ENCODE measurements around the gene ATP8B4. TPM values are rescaled to one million over a fixed set of nuclear protein-coding genes. Genes with fewer than 3 reads are reported as not detected.

Gene ATP8B4
- total RNA-seq, 1 donor, result 0.99 TPM

DNA sequence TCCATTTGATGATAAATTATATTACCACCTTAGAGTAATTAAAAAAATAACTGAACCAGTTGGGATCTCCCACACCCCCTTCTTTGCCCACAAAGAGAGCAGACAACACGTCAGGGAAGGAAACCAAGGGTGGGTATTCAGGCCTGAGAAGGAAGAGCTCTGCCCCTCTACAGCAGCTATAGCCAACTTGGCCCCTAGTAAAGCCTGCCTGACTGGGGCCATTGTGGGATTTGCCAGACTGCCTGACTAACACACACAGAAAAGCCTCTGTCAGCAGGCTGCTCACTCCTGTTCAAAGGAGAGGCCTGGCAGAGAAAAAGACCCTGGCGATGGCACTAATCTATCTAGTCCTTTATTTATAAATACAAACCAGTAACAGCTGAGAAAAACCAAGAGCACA lies 41.4 kb downstream of the ATP8B4 start:
- no peak for DNase-seq (ENCODE audit: low read depth)
- H3K4me3 ChIP-seq (ENCODE audit: low read depth, low read length), result no peak overlapping the region
- TF ChIP-seq, protein P1, sequence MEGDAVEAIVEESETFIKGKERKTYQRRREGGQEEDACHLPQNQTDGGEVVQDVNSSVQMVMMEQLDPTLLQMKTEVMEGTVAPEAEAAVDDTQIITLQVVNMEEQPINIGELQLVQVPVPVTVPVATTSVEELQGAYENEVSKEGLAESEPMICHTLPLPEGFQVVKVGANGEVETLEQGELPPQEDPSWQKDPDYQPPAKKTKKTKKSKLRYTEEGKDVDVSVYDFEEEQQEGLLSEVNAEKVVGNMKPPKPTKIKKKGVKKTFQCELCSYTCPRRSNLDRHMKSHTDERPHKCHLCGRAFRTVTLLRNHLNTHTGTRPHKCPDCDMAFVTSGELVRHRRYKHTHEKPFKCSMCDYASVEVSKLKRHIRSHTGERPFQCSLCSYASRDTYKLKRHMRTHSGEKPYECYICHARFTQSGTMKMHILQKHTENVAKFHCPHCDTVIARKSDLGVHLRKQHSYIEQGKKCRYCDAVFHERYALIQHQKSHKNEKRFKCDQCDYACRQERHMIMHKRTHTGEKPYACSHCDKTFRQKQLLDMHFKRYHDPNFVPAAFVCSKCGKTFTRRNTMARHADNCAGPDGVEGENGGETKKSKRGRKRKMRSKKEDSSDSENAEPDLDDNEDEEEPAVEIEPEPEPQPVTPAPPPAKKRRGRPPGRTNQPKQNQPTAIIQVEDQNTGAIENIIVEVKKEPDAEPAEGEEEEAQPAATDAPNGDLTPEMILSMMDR (IDR thresholded peaks at IDR 0.05; ENCODE audit: insufficient read depth, low read length), result no peak

DNA sequence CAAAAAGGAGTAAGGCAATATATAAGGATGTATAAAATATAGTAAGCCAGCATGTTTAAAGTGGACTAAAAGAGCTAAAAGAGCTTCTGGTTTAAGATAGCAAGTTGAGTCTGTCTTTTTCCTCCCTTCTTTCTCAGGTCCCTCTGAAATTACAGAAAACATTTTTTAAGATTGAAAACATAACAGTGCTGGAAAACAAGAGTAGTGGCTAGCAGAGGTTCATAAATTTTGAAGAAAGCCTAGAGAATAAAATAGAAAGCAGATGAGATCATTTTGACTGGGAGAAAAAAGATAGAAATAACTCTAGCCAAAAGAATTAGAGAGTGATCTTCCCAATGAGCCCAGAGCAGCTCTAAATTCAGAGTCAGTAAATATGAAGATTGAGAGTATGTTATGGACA lies 41.9 kb downstream of the ATP8B4 start:
- TF ChIP-seq, protein P1 (IDR thresholded peaks at IDR 0.05; ENCODE audit: insufficient read depth, low read length), result no peak
- DNase-seq (ENCODE audit: low read depth), result no peak
- no peak overlapping the region for H3K4me3 ChIP-seq (ENCODE audit: low read depth, low read length)

DNA sequence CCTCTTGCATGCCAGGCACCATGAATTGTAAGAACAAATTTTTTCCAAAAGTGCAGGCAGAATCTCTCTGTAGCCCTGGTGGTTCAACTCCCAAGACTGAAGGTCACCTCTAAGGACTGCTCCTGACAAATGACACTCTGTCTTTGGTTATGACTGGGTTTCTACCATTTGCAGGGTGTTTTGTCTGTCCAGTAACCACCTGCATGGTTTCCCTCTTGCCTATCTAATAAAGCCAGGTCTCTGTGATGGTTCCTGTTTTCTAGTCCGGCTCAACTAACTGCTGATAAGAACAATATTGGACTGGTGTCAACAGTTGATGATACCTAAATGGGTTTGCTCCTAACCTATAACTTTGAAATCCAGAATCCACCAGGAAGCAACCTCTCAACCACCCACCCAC lies 43.7 kb downstream of the ATP8B4 start:
- TF ChIP-seq, protein P1 (IDR thresholded peaks at IDR 0.05; ENCODE audit: insufficient read depth, low read length), result no peak
- H3K4me3 ChIP-seq (ENCODE audit: low read depth, low read length), result no peak overlapping the region

DNA sequence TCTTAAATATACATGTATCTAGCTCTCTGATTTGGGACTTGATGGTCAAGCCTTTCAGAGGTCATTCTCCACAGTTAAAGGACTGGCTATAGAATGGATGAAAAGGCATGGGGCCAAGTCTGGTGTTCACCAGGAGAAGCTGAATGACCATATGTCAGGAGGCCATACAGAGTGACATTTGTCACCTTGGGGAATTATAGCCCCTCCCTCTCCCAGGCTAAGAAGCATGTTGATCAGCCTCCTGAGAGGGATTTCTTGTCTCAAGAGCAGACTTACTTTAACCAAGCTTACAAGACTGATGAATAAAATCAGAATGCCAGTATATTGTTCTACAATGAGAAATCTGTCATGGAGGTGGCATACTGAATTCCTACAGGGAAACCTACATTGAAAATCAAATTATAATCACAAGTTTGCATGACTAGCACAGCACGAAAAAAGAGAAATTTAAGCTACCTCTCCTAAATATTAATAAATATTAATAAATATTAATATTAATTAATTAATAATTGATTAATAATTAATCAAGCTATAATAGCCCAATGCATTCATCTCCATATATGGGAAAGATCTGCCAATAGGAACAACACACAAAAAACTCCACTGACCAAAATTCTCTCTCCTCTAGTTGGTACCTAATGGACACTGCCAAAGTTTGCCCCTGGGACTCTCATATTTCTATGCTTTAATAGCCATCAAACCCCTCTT lies 47.3 kb downstream of the ATP8B4 start:
- DNase-seq (ENCODE audit: low read depth), result no peak
- TF ChIP-seq, protein P1 (IDR thresholded peaks at IDR 0.05; ENCODE audit: insufficient read depth, low read length), result no peak
- no peak overlapping the region for H3K4me3 ChIP-seq (ENCODE audit: low read depth, low read length)

More for the DNA sequence above, 43.7 kb downstream of the ATP8B4 start:
- no peak for DNase-seq (ENCODE audit: low read depth)

DNA sequence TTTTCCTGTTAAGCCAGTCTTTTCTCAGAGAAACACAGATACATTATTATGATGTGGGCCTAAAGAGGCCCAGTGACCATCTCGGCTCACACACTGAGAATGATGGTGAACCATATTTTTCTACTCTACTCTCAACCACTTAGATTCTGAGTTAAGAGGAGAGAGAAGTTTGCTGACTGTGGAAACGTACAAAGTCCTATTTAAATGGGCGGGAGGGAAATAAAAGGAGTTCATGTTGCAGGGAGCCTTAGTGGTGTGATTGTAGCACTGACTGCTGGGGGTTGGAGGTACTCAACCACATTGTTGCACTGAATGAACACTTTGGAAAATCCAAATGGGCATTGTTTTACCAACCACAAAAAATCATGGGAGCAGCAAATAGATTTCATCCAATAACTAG lies 51.0 kb downstream of the ATP8B4 start:
- TF ChIP-seq, protein P1 (IDR thresholded peaks at IDR 0.05; ENCODE audit: insufficient read depth, low read length), result no peak
- no peak overlapping the region for H3K4me3 ChIP-seq (ENCODE audit: low read depth, low read length)
- no peak for DNase-seq (ENCODE audit: low read depth)

DNA sequence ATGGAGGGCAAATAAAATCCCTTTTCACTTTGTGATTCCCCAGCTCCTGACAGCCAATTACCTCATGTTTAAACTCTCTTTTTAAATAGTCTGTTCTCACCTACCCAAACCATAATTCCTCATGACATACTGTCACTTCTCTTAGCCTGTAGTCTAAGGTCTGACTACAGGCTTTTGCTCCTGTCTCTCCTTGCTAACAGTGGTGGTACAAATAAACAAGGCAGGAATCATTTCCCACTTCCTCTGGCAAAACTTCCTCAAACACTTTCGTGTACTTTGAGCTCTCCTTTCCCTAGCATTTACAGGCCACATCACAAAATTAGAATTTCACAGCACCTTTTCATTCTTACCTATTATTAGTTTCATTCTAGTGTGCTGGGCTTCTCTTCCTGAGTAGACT lies 51.8 kb downstream of the ATP8B4 start:
- no peak overlapping the region for H3K4me3 ChIP-seq (ENCODE audit: low read depth, low read length)
- TF ChIP-seq, protein P1 (IDR thresholded peaks at IDR 0.05; ENCODE audit: insufficient read depth, low read length), result no peak
- DNase-seq (ENCODE audit: low read depth), result no peak

DNA sequence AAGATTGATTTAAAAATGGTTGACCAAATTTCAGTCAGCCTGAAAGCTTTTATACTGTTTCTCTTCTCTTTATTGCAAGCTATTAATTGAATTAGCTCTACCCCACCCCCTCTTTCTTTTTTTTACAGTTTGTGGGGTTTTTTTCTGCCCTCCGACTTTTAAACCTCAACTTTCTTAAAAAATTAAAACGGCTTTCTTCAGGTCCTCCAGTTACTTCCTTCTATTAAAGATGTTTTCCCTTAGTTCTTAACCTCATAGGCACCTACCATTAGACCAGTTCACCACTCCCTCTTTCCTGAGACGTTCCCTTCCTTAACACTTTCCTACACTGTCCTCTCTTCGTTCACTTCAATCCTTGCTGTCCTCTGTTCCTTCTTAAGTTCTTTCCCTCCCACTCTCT lies 52.4 kb downstream of the ATP8B4 start:
- no peak for DNase-seq (ENCODE audit: low read depth)
- H3K4me3 ChIP-seq (ENCODE audit: low read depth, low read length), result no peak overlapping the region
- TF ChIP-seq, protein P1 (IDR thresholded peaks at IDR 0.05; ENCODE audit: insufficient read depth, low read length), result no peak
